GM18502 (cell line): Measurements from ENCODE around the gene FGF16.
"Not testable (repeated sequence)": the region's sequence is repeated elsewhere in the genome, so short reads cannot be mapped to it uniquely, and the experiment has no call there.

Experiments used
- ATAC-seq: cut with Tn5 transposase; IDR thresholded peaks from one replicate; pipeline ENCODE4 v1.9.1; 2021; ENCODE audit warnings: mild to moderate bottlenecking; ENCODE audit not compliant: unreplicated experiment, poor library complexity

FGF16 gene

GRCh38 chrX:77444545-77444944 is 2.6 kb upstream of the FGF16 start:
- no peak for ATAC-seq

DNA sequence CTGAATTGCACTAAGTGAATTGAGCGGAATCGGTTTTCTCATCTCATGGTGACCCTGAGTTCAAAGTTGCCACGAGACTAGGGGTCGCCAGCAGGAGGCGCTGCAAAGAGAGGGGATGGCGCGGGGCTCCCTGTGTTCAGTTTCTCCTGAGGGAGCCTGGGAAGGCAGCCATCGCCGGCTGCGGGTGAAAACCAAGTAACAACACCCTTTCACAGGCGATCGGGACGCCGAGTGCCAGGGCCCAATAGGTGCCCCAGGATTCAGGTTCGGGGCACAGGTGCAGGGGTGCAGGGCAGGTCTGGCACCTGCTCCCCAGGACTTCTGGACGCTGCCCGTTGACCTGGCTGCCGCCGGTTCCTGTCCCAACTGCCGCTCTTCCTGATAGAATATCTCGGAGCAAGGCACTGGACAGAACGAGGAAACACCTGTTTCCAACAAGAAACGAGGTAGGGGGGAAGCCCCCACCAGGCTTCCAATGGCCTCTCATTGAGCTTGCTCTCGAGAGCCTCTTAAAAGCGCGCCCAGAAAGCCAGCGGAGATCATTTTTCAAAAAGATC is 1.1 kb upstream of the FGF16 start:
- ATAC-seq = no peak

- ATAC-seq = no peak
These were observed 722 bp downstream of the FGF16 start for GRCh38 chrX:77447653-77448569.

- no peak for ATAC-seq
These were observed 3.2 kb downstream of the FGF16 start for GRCh38 chrX:77450415-77450814.

DNA sequence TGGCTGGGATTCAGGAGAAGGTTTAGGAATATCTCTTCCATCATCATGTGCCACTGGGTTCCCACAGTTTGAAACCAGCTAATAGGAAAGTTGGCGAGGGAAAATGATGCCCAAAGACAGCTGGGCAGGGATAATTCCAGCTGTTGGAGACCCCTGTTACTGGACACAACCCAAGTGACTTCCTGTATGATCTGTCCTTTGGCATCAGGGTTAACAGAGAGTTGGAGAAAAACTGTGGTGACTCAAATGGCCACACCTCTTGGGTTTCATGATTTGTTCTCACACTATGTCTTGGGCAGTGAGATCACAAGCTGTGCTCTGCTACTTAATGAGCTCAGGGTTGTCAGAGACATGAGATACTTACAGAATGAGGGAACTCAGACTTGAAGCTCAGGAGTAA is 3.8 kb downstream of the FGF16 start:
- no peak for ATAC-seq

- ATAC-seq = no peak
These were observed 6.0 kb downstream of the FGF16 start for GRCh38 chrX:77453190-77453589.

DNA sequence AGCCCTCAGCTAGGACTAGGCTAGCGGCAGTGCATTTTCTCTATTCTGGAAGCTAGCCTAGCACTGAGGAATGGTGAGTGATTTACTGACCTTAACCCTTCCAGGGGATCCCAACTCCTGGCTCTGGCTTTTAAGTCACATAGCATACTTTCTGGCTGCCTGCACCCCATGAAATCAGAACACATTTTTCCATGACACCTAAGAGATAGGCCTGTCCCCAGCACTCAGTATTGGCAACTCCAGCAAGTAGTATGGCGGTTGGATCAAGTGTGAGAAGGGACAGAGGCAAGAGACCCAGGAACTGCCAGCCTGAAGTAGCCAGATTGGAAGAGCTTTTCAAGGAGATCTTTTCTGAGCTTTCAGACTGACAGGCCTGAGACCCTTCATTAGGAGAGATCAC is 8.2 kb downstream of the FGF16 start:
- no peak for ATAC-seq

DNA sequence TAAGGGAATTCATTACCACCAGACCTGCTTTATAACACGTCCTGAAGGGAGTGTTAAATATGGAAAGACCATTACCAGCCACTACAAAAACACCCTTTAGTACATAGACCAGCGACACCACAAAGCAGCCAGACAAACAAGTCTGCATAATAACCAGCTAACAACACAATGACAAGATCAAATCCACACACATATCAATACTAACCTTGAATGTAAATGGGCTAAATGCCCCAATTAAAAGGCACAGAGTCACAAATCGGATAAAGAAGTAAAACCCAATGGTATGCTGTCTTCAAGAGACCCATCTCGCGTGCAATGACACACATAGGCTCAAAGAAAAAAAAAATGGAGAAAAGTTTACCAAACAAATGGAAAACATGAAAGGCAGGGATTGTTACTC is 36.9 kb downstream of the FGF16 start:
- ATAC-seq = no peak

DNA sequence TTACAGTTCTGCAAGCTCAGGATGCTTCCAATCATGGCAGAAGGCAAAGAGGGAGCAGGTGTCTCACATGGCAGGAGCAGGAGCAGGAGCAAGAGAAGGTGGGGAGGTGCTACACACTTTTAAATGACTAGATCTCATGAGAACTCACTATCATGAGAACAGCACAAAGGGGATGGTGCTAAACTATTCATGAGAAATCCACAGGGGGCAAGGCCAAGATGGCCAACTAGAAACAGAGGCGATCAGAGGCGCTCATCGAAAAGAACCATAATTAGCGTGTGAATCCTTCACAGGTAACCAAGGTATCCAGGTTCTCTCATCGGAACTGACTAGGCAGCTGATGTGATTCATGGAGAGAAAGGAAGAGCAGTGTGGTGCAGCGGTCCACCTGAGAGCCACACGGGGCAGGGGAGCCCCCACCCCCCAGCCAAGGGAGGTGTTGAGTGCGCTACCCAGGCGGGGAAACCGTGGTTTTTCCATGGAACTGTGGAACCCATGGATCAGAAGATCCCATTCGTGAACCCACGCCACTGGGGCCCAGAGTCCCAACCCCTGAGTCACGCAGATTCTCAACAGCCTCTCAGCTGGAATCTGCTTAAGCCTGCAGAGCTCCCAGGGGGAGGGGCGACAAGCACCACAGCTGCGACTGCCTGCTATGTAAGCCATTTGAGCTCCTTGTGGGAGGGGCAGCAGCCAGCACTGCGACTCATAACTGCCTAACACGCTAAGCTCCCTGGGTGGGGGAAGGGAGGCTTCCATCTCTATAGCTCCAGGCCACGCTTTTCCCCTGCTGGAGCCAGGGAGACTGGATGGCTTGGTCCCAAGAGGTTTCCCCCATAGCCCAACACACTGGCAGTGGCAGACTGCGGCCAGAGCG is 46.7 kb downstream of the FGF16 start:
- no peak for ATAC-seq

DNA sequence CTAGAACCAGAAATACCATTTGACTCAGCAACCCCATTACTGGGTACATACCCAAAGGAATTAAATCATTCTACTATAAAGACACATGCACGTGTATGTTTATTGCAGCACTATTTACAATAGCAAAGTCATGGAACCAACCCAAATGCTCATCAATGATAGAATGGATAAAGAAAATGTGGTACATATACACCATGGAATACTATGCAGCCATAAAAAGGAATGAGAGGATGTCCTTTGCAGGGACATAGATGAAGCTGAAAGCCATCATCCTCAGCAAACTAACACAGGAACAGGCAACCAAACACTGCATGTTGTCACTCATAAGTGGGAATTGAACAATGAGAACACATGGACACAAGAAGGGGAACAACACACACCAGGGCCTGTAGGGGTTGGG is 53.0 kb downstream of the FGF16 start:
- ATAC-seq = not testable (repeated sequence)

- ATAC-seq = no peak
These were observed 55.8 kb downstream of the FGF16 start for GRCh38 chrX:77502951-77503525.

DNA sequence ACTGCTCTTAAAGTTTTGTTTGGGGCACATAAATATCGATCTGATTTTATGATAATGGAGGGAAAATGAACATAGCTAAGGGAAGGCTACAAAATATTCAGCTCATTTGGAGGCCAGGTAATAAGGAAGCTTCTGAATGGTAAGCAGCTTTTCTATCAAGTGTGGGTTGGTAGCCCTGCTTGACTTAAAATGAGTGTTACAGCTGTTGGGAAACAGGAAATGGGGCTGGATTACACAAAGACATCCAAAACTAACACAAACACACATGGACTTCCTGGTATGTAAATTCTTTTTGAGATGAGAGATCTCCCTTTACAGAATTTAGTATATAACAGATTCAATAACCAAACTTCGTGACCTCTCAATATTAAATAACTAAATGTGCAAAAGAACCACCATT is 58.0 kb downstream of the FGF16 start:
- ATAC-seq = no peak
